NCI-H1417 (cell line): ENCODE results near the gene PRSS21.

Experiments
- DNase-seq, 3 experiments: peaks; one replicate each; lab custom pipeline; 2025; lab: John Stamatoyannopoulos, UW

PRSS21 gene

DNA sequence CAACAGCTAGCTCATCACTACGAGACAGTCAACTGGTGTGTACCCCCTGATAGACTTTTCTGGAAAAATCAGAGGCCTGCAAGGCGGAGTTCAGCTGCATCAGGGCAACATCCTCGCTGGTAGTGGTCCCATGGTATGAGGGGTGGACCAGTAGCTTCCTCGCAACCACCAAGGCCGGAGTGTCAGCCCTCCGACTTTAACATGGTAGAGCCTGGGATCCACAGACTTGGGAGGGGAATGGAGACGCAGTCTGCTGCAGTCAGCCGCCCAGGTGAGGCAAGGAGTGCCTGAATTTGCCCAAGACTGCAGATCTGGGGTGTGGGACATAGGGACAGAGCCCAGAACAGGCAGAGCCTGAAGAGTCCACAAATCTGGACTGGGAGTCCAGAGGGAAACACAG, 26.5 kb downstream of the PRSS21 start:
- no peak for DNase-seq

DNA sequence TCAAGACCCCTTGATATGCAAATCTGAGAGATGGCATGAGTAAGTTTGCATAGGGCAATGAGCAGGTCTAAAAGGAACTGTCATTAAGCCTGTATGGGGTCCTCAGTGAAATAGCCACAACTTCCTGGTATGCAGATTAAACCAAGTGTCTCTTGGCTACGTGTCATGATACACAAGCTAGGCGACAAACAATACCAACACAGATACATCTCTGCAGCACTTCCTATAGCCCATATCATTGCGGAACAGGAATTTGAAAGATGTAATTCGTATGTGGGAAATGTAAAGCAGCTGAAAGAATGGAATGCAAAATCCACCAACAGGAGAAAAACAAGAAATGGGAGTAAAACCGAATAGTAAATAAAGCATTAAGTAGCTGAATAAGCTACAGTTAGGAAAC, 28.1 kb downstream of the PRSS21 start:
- no peak for DNase-seq

DNA sequence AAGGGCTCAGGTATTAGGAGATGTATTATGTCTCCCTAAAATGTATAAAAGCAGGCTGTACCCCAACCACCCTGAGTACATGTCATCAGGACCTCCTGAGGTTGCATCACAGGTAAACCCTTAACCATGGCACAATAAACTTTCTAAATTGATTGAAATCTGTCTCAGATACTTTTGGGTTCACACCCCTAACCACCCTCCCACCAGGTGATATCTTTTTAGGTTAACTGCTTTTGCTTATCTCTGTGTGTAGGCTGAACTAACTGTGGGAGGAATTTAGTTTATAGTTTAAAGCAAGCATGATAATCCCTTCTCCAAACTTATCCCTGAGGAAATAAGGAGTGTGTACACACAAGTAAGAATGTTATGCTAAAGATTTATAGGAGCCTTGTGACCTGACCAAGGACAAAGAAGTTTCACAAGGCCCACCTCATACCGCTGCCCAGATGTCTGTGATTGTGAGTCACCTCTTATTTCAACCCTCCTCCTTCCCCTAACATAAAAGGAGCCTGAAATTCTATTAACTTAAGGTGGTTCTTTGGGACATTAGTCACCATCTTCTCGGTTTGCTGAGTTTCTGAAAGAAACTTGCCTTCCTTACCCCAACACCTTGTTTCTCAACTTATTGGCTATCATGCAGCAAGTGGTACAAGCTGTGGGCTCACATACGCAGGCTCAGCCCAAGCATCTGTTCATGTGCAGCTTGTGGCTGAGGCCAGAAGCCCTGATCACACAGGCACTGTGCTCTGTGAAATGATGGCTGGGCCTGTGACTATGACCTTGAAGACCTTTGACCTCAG, 29.7 kb downstream of the PRSS21 start:
- DNase-seq = no peak

DNA sequence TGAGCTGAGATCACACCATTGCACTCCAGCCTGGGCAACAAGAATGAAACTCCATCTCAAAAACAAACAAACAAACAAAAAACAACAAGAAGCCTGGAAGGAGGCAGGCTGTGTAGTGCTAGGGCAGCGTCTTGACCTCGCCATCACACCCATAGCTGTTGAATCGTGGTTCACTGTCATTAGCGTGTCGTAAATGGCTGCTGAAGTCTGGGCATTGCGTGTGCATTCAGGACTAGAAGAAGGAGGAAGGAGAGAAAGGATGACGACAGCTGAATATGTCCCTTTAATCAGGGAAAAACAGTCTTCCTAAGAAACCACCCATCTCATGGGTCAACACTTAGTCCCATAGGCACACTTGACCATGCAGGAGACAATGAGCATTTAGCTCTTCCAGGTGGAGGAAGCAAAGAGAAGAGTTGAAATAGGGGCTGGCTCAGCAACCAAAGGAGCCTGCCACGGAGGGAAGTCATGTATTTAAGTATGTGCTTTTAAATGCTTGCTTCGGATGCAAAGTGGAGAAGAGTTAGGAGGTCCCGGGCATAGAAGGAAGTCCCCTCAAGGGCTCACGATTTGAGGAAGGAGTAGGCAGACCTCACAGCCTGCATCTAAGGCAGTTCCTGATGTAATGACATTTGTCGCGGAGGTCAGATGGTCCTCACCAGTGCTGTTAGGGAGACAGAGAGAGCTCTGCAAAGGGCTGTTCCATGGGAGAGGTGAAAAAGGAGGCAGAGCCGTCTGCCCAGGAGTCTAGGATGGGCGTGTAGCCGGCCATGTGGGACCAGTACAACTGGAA, 32.1 kb downstream of the PRSS21 start:
- no peak for DNase-seq

DNA sequence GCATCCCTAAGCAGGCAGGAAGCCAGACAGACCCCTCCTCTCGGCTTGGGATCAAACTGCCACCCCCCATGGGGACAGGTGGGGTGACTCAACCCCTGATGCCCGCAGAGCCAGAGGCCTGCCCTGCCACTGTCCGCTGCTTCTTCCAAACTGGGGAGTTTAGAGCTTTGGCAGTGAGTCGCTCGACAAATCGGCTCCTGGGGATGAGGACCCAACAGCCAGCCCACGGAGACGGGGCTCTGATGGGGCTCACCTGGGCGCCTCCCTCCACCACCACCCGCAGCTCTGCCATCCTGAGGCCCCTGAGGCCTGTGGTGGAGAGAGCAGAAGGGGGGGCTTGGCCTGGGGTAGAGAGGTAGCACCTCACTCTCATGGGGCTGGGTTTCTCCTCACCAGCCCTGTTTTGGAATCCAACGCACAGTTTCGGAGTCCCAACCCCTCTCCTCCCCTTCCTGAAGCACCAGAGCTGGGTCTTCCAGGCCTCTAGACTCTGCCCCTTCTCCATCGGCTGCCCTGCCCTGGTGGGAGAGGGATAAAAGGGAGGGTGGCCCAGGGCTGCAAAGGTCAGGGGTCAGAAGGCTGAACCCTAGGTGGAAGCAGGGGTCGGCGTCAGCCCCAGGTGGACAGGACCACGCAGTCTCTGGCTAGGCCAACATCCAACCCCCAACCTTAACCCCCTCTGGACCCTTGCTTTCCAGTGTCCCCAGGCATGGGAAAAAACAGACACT, 35.1 kb downstream of the PRSS21 start:
- no peak for DNase-seq

DNA sequence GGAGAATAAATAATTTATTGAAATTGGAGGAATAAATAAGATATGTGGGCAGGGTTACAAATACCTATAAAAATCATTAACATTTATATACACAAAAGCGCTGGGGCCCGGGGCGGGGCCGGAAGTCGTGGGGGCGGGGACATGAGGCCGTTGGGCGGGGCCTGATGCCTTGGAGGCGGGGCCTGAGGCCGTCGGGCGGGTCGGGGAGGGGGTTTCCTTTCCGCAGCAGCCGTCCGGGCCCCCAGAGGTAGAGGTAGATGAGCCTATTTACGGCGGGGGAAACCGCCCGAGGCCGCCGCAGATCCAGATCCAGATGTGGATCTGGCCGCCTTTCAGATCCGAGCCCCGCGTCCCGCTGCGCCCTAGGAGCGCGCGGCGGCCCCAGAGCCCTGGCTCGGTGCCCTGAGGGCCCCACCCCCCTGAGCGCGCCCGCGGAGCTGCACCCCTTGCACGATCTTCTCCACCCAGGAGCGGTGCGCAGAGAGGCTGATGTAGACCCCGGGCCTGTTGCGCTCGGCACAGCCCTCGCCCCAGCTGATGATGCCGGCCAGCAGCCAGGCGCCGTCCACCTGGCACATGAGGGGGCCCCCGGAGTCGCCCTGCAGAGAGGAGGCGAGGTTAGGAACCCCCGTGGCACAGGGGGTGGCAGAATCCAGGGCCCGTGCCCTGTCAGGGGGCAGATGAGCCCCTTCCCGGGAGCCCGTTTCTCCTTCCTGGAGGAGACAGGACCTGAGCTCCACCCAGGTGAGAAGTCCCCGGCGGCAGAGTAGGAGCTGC, 35.9 kb downstream of the PRSS21 start:
- no peak for DNase-seq

DNA sequence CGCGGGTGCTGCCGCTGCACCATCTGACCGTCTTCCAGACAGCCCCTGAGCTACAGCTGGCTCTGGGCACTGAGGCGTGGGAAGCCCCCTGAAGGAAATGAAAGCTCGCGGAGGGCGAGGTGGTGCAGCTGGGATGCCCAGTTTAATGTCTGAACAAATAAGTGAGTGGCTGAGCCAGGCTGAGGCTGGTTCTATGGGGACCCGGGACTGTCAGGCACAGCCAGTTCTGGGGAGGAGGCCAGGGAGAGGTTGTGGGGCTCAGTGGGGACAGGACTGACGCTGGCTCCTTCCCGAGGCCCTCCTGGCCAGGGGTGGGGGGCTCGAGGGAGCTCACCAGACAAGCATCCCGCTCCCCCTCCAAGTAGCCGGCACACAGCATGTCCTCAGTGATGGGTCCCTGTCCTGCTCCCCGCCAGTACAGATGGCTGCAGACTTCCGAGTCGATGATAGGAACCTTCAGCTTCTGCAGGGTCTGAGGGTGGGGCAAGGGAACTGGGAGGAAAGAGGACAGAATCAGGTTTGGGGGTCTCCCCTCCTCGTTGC, 36.6 kb downstream of the PRSS21 start:
- DNase-seq = no peak

DNA sequence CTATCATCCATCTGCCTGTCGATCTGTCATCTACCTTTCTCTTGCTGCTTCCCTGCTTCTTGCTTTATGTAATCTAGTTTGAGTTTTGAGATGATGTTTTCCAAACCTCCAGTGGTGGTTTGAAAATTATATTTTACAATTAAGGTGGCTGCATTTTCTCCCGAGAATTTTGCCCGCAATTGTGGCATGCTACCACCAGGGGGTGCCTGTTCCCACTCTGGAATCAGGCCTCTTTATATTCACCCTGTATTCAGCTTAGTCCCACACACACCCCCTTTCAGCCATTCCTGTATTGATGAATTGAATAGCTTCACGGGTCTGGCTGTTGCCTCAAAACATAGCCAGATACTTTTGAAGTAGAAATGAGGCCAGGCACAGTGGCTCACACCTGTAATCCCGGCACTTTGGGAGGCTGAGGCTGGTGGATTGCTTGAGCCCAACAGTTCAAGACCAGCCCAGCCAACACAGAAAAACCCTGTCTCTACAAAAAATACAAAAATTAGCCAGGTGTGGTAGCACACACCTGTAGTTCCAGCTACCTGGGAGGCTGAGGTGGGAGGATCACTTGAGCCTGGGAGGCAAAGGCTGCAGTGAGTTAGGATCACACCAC, 37.8 kb downstream of the PRSS21 start:
- DNase-seq = peak in 1 of 3 experiments; percentile 32

DNA sequence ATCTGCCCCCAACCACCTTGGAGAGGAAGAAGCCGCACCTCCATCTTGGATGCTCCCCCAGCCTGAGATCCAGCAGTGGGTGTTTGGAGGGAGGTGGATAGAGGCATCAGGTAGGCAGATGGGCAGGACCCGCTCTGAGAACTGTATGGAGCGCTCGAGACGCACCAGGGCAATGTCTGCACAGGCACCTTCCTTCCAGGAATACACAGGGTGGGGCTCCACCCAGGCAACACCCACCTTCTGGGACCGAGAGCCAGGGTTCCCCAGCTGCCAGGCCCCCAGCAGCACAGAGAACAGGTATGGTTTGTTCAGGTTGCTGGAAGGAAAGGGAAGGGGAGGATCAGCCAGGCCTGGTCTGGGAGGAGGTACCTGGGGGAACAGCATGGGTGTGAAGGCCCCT, 38.5 kb downstream of the PRSS21 start:
- no peak for DNase-seq

DNA sequence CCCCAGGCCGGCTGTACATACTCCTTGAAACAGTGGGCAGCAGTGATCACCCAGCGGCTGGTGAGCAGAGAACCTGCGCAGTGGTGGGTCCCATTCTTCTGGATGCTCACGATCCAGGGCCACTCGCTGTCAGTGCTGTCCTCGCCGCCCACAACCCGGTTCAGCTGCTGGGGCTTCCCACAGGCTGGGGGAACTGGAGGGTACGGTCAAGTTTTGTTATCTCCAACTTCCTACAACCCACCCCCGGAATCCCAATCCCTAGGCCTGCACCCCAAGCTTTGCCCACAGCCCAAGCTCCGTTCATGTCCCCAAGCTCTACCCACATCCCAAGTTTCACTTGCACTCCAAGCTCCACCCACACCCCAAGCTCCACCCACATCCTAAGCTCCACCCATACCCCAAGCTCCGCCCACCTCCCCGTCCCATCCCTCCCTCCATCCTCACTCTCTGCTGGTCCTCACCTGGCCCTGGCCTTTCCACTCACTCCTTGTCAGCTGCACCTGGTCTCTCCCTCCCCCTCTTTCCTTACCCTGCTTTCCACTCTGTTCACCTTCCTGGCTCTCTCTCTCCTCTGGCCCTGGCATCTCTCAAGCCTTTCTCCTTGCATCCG, 39.1 kb downstream of the PRSS21 start:
- peak in 2 of 3 experiments; percentile 28 to 45 for DNase-seq

DNA sequence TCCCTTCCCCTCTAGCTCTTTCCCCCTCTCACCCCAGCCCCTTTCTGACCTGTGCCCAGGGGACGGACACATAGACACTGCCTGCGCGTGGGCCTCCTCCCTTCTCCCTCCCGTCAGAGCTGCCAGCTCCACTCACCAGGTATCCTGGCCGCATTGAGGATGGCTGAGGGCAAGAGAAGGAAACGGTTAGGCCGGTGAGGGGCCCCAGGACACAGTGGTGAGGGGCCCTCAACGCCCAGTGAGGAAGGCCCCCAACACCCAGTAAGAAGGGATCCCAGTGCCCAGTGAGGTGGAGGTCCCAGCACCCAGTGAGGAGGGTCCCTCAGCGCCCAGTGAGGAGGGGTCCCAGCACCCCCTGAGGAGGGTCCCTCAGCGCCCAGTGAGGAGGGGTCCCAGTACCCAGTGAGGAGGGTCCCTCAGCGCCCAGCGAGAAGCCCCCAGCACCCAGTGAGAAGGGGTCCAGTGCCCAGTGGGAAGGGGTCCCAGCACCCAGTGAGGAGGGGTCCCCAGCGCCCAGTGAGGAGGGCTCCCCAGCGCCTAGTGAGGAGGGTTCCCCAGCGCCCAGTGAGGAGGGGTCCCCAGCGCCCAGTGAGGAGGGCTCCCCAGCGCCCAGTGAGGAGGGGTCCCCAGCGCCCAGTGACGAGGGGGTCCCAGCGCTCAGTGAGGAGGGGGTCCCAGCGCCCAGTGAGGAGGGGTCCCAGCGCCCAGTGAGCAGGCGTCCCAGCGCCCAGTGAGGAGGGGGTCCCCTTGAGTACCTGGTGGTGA, 39.8 kb downstream of the PRSS21 start:
- DNase-seq = no peak

DNA sequence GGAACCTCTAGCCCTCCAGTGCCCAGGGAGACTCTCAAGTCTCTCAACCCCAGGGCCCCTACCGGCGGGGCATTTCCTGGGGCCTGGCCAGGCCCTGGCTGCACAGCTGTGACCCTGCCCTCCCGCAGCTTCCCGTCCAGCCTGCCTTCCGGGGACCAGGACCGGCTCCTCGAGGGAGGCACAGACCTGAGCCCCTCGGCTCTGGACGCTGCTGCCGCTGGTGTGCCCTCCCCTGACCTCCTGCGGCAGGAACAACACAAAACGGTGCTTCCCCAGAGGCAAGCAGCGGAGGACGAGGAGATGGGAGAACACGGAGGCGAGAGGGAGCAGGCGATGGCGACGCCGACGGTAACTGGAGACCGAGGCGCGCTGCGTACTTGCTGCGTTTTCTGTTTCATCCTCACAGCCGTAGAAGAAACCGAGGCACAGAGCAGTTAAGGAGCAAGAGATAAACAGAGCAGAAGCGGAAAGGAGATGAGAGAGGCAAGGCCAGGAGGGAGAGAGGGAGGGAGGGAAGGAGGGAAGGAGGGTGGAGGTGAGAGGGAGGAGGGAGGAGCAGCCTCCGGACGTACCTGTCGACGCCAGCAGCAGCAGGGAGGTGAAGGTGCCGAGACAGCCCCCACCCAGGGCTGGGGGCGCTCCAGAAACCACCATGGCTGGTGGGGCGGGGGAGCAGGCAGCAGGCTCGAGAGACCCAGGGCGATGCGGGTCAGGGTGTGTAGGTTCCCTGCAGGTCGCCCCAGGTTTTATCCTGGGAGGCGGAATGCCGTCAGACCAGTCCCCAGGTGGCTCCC, 40.6 kb downstream of the PRSS21 start, which contains the start of gene PRSS22:
PRSS22 (minus strand) TSS at position 720 of the 794 bp plus-strand sequence; CDS start at position 654, 66 bp downstream.
- DNase-seq = peak in 1 of 3 experiments; percentile 30

DNA sequence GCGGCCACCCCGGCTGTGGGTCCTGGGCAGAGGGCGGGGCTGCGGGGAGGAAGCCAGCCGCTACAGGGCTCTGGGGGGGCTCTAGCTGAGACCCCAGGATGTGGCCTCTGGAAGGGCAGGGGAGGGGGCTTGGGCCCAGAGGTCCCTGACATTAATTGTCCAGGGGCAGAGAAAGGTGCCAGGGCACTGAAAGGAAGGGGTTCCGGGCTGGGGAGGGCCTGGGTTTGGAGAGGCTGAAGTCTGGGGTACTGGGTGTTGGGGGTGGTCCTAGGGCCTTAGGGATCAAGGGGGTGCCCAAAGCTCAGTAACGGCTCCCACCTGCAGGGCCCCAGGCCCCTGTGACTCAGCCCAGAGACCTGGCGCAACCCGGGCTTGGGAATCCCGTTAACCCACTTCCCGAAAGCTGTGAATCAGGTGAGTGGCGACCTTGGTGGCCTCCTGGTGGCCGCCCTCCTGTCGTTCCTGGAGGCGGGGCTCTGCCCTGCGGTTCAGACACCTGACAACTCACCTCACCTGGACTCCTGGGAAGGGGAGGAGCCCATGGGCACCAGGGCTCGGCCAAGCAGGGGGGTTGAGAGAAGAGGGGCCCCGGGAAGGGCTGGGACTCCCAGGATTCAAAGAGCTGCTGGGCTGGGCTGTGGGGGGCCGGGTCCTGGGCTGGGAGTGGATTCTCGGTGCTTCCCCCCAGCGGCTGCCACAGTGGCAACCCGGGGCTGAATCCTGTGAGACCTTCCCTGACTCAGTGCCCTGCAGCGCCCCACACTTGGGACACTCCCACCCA, 41.4 kb downstream of the PRSS21 start:
- peak; percentile 22 to 69 (median 56) for DNase-seq

DNA sequence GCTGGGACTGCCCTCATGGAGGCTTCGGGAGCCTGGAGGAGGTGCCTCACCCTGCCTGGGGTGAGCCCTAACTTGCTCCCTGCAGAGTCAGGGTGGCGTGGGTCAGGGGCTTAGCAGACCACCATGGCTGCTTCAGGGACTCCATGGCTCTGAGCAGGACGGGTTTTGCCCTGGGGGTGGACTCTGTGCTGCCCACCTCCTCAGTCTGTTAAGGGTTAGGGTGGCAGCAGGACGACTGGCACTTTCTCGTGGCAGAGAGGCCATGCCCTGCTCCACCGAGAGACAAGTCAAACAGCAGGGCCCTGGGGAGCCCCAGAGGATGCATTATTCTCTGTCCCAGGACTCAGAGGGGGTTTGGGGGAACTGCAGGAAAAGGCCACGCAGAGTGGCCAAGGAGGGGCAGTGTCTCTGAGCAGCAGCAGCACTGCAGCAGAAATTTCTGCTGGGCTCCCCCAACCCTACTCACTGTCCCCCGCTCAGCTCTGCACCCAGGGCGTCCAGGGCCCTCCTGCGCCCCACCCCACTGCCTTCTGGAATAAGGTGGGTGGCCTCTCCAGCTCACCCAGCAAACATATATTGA, 42.7 kb downstream of the PRSS21 start:
- no peak for DNase-seq

DNA sequence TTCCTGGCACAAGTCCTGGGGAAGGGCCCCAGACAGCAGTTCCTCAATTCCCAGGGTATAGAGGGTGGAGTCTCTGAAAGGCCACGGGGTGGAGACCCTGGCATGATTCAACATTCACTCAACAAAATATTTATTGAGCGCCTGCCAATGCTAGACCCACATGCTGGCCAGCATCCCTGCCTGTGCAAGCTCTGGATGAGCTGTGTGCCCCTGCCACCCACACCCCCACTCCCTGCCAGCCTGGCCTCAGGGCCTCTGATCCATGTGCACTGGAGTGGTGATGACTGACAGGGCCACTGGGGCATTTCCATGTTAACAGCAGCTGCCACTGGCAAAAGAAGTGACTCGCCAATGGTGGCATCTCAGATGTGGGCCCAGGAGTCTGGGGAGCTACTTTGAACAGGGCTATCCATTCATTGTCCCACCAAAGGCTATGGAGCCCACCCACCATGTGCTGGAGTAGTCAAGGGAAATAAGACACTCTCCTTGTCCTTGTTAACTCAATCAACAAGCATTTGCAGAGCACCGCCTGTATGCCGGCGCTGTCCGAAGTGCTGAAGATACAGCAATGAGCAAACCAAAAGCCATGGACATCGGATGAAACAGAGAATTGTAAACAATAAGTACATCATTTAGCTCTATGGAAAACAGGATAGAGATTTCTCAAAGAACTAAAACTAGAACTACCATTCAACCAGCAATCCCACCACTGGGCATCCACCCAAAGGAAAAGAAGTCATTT, 44.0 kb downstream of the PRSS21 start:
- no peak for DNase-seq

DNA sequence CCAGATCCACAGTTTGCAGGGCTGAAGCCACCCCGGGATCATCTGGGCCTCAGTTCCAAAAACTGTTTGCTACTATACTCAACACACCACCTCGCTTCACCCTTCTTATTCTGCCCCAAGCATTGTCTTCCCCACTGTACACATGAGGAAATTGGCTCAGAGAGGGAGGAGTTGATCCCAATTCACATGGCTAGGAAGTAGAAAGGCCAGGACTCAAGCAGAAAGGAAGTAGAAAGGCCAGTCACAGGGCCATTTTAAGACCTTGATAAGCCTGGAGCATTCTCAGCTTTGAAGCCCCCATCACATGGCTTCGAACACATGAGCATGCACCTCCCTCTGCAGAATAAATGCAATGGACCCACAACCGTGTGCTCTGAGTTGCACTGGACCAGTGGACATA, 48.6 kb downstream of the PRSS21 start:
- DNase-seq = no peak

DNA sequence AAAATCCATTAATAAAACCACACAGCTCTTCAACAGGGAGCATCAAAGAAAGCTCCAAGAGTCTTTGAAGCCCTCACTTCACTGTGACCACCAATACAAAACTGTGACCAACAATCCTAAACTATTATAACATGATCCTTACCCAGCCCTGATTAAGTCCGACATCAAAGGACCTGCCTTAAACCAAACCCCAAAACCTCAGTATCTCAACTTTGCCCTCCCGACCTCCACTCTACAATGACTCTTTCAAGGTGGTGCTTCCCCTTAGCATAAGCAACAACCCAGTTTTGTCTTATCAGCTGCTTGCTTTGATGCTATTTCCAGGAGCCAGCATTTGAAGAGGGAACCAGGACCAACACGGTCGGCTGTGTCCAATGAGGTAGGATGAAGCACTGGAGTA, 49.4 kb downstream of the PRSS21 start:
- DNase-seq = no peak
